Measurements from ENCODE around the gene DAZAP2.

Gene DAZAP2

DNA sequence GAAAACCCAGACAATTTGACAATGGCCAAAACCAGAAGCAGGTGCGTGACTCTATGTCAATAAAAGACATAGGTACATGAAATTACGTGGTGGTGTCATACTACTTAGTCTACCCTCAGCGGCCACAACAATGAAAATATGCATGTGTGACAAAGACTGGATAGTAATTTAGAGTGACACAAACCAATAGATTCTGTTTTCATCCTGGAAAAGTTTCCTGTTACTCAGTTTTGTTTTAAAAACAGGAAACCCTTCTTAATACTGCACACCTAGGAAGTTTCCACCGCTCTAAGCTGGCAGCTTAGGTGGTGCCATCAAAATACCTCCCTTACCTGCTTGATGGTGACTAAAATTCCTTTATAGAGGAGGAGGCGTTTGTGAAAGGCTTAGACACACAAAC is 35.9 kb upstream of the DAZAP2 start:
- DNase-seq (ENCODE audit: low read depth in 1 of 2, low spot score in 1 of 2): no peak
- TF ChIP-seq GABPA (IDR thresholded peaks at IDR 0.05; ENCODE audit: low read depth) (no peak), SPI1 (IDR thresholded peaks at IDR 0.05; ENCODE audit: borderline replicate concordance, low read depth) (no peak), POLR2AphosphoS5 (IDR thresholded peaks at IDR 0.05; ENCODE audit: low read depth) (no peak)
- TF ChIP-seq, protein P1, sequence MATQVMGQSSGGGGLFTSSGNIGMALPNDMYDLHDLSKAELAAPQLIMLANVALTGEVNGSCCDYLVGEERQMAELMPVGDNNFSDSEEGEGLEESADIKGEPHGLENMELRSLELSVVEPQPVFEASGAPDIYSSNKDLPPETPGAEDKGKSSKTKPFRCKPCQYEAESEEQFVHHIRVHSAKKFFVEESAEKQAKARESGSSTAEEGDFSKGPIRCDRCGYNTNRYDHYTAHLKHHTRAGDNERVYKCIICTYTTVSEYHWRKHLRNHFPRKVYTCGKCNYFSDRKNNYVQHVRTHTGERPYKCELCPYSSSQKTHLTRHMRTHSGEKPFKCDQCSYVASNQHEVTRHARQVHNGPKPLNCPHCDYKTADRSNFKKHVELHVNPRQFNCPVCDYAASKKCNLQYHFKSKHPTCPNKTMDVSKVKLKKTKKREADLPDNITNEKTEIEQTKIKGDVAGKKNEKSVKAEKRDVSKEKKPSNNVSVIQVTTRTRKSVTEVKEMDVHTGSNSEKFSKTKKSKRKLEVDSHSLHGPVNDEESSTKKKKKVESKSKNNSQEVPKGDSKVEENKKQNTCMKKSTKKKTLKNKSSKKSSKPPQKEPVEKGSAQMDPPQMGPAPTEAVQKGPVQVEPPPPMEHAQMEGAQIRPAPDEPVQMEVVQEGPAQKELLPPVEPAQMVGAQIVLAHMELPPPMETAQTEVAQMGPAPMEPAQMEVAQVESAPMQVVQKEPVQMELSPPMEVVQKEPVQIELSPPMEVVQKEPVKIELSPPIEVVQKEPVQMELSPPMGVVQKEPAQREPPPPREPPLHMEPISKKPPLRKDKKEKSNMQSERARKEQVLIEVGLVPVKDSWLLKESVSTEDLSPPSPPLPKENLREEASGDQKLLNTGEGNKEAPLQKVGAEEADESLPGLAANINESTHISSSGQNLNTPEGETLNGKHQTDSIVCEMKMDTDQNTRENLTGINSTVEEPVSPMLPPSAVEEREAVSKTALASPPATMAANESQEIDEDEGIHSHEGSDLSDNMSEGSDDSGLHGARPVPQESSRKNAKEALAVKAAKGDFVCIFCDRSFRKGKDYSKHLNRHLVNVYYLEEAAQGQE (IDR thresholded peaks at IDR 0.05; ENCODE audit: insufficient replicate concordance, low read depth): no peak
- TF ChIP-seq, protein P2, sequence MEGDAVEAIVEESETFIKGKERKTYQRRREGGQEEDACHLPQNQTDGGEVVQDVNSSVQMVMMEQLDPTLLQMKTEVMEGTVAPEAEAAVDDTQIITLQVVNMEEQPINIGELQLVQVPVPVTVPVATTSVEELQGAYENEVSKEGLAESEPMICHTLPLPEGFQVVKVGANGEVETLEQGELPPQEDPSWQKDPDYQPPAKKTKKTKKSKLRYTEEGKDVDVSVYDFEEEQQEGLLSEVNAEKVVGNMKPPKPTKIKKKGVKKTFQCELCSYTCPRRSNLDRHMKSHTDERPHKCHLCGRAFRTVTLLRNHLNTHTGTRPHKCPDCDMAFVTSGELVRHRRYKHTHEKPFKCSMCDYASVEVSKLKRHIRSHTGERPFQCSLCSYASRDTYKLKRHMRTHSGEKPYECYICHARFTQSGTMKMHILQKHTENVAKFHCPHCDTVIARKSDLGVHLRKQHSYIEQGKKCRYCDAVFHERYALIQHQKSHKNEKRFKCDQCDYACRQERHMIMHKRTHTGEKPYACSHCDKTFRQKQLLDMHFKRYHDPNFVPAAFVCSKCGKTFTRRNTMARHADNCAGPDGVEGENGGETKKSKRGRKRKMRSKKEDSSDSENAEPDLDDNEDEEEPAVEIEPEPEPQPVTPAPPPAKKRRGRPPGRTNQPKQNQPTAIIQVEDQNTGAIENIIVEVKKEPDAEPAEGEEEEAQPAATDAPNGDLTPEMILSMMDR (IDR thresholded peaks at IDR 0.05; ENCODE audit: insufficient read depth, low read length): no peak
- Histone ChIP-seq H3K4me3 (replicated peaks; ENCODE audit: insufficient read depth, low read length) (no peak overlapping the region), H3K27me3 (ENCODE audit: insufficient read depth, poor library complexity, severe bottlenecking) (no peaks in the 10 kb centered on the region), H3K27ac (replicated peaks) (no peak overlapping the region)

DNA sequence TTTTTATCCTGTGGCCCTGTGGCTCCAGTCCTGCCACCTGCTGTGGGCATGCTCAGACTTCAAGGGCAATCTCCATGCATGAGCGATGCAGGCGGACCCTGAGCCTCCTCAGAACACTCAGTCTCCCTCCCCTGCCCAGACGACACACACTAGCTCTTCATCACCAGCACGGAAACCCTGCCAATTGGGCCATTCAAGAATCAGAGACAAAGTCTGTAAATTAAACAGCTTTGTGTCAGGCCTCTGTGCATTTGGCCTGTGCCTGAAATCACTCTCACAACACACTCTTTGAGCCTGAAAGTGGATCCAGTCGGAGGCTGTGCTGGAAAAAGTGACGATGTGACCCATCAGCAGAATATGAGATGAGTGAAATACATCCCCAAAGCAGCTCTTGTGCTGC is 33.3 kb upstream of the DAZAP2 start:
- Histone ChIP-seq H3K4me3 (replicated peaks; ENCODE audit: insufficient read depth, low read length) (no peak overlapping the region), H3K27ac (replicated peaks) (no peak overlapping the region), H3K27me3 (ENCODE audit: insufficient read depth, poor library complexity, severe bottlenecking) (no peaks in the 10 kb centered on the region)
- DNase-seq (ENCODE audit: low read depth in 1 of 2, low spot score in 1 of 2): no peak
- no peak for TF ChIP-seq SPI1 (IDR thresholded peaks at IDR 0.05; ENCODE audit: borderline replicate concordance, low read depth)
- TF ChIP-seq, protein P1 (IDR thresholded peaks at IDR 0.05; ENCODE audit: insufficient replicate concordance, low read depth): no peak
- TF ChIP-seq POLR2AphosphoS5 (IDR thresholded peaks at IDR 0.05; ENCODE audit: low read depth): no peak
- TF ChIP-seq, protein P2 (IDR thresholded peaks at IDR 0.05; ENCODE audit: insufficient read depth, low read length): no peak
- TF ChIP-seq GABPA (IDR thresholded peaks at IDR 0.05; ENCODE audit: low read depth): no peak

DNA sequence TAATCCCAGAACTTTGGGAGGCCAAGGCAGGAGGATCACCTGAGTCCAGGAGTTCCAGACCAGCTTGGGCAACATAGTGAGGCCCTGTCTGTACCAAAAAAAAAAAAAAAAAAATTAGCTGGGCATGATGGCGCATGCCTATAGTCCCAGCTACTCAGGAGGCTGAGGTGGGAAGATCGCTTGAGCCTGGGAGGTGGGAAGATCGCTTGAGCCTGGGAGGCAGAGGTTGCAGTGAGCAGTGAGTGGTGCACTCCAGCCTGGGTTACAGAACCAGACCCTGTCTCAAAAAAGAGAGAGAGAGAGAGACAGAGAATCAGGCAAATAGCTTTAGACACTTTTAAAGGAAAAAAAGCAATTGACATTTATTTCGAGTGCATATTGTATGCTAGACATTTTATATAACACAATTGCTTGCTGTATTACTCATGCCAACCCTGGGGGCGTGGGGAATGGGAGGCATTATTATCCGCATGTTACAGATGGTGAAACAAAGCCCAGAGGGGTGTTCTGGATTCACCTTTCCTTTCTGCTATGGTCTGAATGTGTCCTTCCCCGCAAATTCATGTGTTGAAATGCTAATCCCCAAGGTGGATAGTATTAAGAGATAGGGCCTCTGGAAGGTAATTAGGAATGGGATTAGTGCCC is 30.5 kb upstream of the DAZAP2 start:
- no peak for DNase-seq (ENCODE audit: low read depth in 1 of 2, low spot score in 1 of 2)
- Histone ChIP-seq H3K4me3 (replicated peaks; ENCODE audit: insufficient read depth, low read length) (no peak overlapping the region), H3K27me3 (ENCODE audit: insufficient read depth, poor library complexity, severe bottlenecking) (no peaks in the 10 kb centered on the region), H3K27ac (replicated peaks) (no peak overlapping the region)
- TF ChIP-seq, protein P1 (IDR thresholded peaks at IDR 0.05; ENCODE audit: insufficient replicate concordance, low read depth): no peak
- TF ChIP-seq SPI1 (IDR thresholded peaks at IDR 0.05; ENCODE audit: borderline replicate concordance, low read depth) (no peak), GABPA (IDR thresholded peaks at IDR 0.05; ENCODE audit: low read depth) (no peak), POLR2AphosphoS5 (IDR thresholded peaks at IDR 0.05; ENCODE audit: low read depth) (no peak)
- TF ChIP-seq, protein P2 (IDR thresholded peaks at IDR 0.05; ENCODE audit: insufficient read depth, low read length): no peak

All from HL-60 (cell line).